Gastroesophageal sphincter (tissue), 4 donors: ENCODE measurements around the gene TAC3. TPM values are rescaled to one million over a fixed set of nuclear protein-coding genes. Genes with fewer than 3 reads are reported as not detected.
A peak's percentile ranks its signal among the peaks of the same experiment; 100 is the strongest.
"Not testable (repeated sequence)": the region's sequence is repeated elsewhere in the genome, so short reads cannot be mapped to it uniquely, and the experiment has no call there.

Experiments used
- ATAC-seq: fragments of 150-250 bp; one replicate; pipeline ENCODE4 v1.9.1; 2016; ENCODE audit warnings: mild to moderate bottlenecking, moderate library complexity
- H3K27ac ChIP-seq, 4 donors: fragments of 200-600 bp; sonication (generic) in 3 of 4; 1 replicate in 3 of 4; 2 replicates in 1 of 4; pipeline ENCODE4 v1.5.1; 2016 to 2019
- H3K27me3 ChIP-seq: fragments of 200-600 bp; sonication (generic); one replicate; pipeline ENCODE4 v1.5.1; 2019
- H3K36me3 ChIP-seq, 2 donors: fragments of 200-600 bp; sonication (generic); one replicate each; pipeline ENCODE4 v1.5.1; 2019; ENCODE audit warnings: control low read depth in 1 of 2
- H3K4me1 ChIP-seq, 3 donors: fragments of 200-600 bp; sonication (generic); 1 replicate in 2 of 3; 2 replicates in 1 of 3; pipeline ENCODE4 v1.5.1; 2016 to 2019; ENCODE audit warnings: control low read depth in 2 of 3
- H3K4me3 ChIP-seq, 2 donors: fragments of 200-600 bp; sonication (generic); one replicate each; pipeline ENCODE4 v1.5.1; 2019; ENCODE audit warnings: mild to moderate bottlenecking in 1 of 2, moderate library complexity in 1 of 2
- H3K9me3 ChIP-seq, 3 donors: fragments of 200-600 bp; sonication (generic); one replicate each; pipeline ENCODE4 v1.5.1; 2017 to 2019; ENCODE audit warnings: control low read depth in 2 of 3
- CTCF ChIP-seq, 4 experiments: fragments of 200-600 bp in 2 of 4; fragments of 450-650 bp in 2 of 4; sonication (generic) in 1 of 4; IDR thresholded peaks; one replicate each; pipeline ENCODE4 v1.5.1; 2017 to 2019; ENCODE audit warnings: antibody characterized with exemption in 4 of 4, mild to moderate bottlenecking in 2 of 4, moderate library complexity in 2 of 4
- EP300 ChIP-seq: sonication (generic); formaldehyde crosslinking; IDR thresholded peaks from one replicate; pipeline ENCODE4 v1.6.1; 2017; ENCODE audit warnings: antibody characterized with exemption, mild to moderate bottlenecking
- POLR2A ChIP-seq, 2 donors: fragments of 450-650 bp; IDR thresholded peaks; one replicate each; pipeline ENCODE4 v1.6.1; 2017; ENCODE audit warnings: antibody characterized with exemption in 2 of 2, mild to moderate bottlenecking in 2 of 2, moderate library complexity in 1 of 2
- POLR2AphosphoS5 ChIP-seq: sonication (generic); formaldehyde crosslinking; IDR thresholded peaks from one replicate; pipeline ENCODE4 v1.6.1; 2017; ENCODE audit warnings: antibody characterized with exemption
- whole genome bisulfite sequencing, 2 donors: methylation state at CpG; one replicate each; pipeline ENCODE4 v1.1.5; 2018; ENCODE audit warnings: low coverage in 1 of 2; 5-methylcytosine and 5-hydroxymethylcytosine counted together
- total RNA-seq, 4 donors: library from RNA; depleted of rRNA; stranded (reverse); fragments of >200 nt; gene quantifications; one replicate each; pipeline ENCODE4 v1.1.0, GENCODE V29; 2016

TAC3 gene
- total RNA-seq, 4 donors from 2014 or later, result not detected

- peak overlapping the region in 2 of 4 donors; percentile 17 to 30 for H3K27ac ChIP-seq
- 46 to 48% methylated on average over 3 of the region's 3 CpGs for WGBS, 2 donors
- TF ChIP-seq POLR2AphosphoS5 (no peak), CTCF (IDR thresholded peaks at IDR 0.05) (no peak)
- H3K36me3 ChIP-seq, result peaks cover 0 to 40% of the 10 kb centered on the region in 2 donors
- no peak for ATAC-seq
- no peaks in the 10 kb centered on the region for H3K27me3 ChIP-seq
- no peaks in the 10 kb centered on the region for H3K9me3 ChIP-seq
- H3K4me1 ChIP-seq, result peaks cover 0 to 10% (median 0%) of the 10 kb centered on the region in 3 donors
- H3K4me3 ChIP-seq, result no peak overlapping the region
These were observed 39.5 kb upstream of the TAC3 start for GRCh38 chr12:57055824-57056223.

- H3K27ac ChIP-seq, ATAC-seq, H3K9me3 ChIP-seq, H3K4me3 ChIP-seq, H3K4me1 ChIP-seq, H3K27me3 ChIP-seq: not testable (repeated sequence)
- WGBS, 2 donors, result 96 to 100% methylated on average over 3 to 4 of the region's 4 CpGs
- peaks cover 0 to 21% of the 10 kb centered on the region in 2 donors for H3K36me3 ChIP-seq
These were observed 37.6 kb upstream of the TAC3 start for GRCh38 chr12:57053901-57054300.

DNA sequence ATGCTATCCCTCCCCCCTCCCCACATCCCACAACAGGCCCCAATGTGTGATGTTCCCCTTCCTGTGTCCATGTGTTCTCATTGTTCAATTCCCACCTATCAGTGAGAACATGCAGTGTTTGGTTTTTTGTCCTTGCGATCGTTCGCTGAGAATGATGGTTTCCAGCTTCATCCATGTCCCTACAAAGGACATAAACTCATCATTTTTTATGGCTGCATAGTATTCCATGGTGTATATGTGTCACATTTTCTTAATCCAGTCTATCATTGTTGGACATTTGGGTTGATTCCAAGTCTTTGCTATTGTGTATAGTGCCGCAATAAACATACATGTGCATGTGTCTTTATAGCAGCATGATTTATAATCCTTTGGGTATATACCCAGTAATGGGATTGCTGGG lies 36.8 kb upstream of the TAC3 start:
- ATAC-seq, H3K4me3 ChIP-seq, H3K27me3 ChIP-seq, H3K4me1 ChIP-seq, H3K27ac ChIP-seq, H3K9me3 ChIP-seq: not testable (repeated sequence)
- WGBS, 2 donors, result 95% methylated on average over 4 of the region's 4 CpGs; no CpG with 5 or more reads in 1 of the 2 donors
- peaks cover 0 to 13% of the 10 kb centered on the region in 2 donors for H3K36me3 ChIP-seq

GRCh38 chr12:57051011-57051410 lies 34.7 kb upstream of the TAC3 start:
- Histone ChIP-seq H3K27ac (no peak overlapping the region), H3K36me3 (no peaks in the 10 kb centered on the region)

DNA sequence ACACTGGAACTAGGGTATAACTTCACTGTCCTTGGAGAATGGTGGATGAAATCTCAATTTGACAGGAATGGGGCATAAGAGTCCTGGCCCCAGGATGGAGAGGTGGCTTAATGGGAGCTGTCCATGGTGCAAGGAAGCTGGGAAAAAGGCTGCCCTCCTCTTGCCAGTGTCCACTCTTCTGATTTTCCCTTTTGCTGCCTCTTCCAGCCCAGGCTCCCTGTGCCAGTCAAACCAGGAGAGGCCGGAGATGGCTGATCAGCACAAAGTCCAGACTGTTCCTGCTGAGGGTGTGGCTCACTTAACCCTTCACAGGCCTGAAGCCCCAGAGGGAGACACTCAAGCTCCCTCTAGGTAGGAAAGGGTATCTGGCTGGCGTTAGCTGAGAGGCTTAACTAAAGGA lies 33.6 kb upstream of the TAC3 start, which contains the start of gene MYO1A:
MYO1A (minus strand) TSS at position 240 of the 400 bp plus-strand sequence. CDS start 1,806 bp downstream, outside the sequence.
- no peak for ATAC-seq
- no peaks in the 10 kb centered on the region for H3K4me1 ChIP-seq
- H3K4me3 ChIP-seq, result no peak within 1 kb of the TSS
- H3K9me3 ChIP-seq, result no peaks in the 10 kb centered on the region
- no peak for TF ChIP-seq CTCF (IDR thresholded peaks at IDR 0.05)
- no CpG with 5 or more reads among the region's 2 CpGs for WGBS, 2 donors
- no peaks in the 10 kb centered on the region for H3K36me3 ChIP-seq
- no peaks in the 10 kb centered on the region for H3K27me3 ChIP-seq
- H3K27ac ChIP-seq, result no peak within 1 kb of the TSS

More at GRCh38 chr12:57051011-57051410, 34.7 kb upstream of the TAC3 start:
- no peak for ATAC-seq
- H3K9me3 ChIP-seq, result no peaks in the 10 kb centered on the region
- no peaks in the 10 kb centered on the region for H3K27me3 ChIP-seq
- peaks cover 0 to 2% (median 0%) of the 10 kb centered on the region in 3 donors for H3K4me1 ChIP-seq
- WGBS, 2 donors, result 100% methylated on average over 1 of the region's 1 CpG
- TF ChIP-seq POLR2AphosphoS5 (no peak), POLR2A (IDR thresholded peaks at IDR 0.05) (no peak), EP300 (no peak), CTCF (IDR thresholded peaks at IDR 0.05) (no peak)
- no peak overlapping the region for H3K4me3 ChIP-seq

- Histone ChIP-seq H3K4me3 (no peak overlapping the region), H3K36me3 (no peaks in the 10 kb centered on the region), H3K4me1 (no peaks in the 10 kb centered on the region), H3K27ac (no peak overlapping the region), H3K9me3 (no peaks in the 10 kb centered on the region), H3K27me3 (peaks cover 2% of the 10 kb centered on the region)
- no peak for ATAC-seq
- TF ChIP-seq POLR2AphosphoS5 (no peak), EP300 (no peak), CTCF (IDR thresholded peaks at IDR 0.05) (no peak), POLR2A (IDR thresholded peaks at IDR 0.05) (no peak)
- WGBS, 2 donors, result 60% methylated on average over 4 of the region's 4 CpGs; no CpG with 5 or more reads in 1 of the 2 donors
These were observed 32.8 kb upstream of the TAC3 start for GRCh38 chr12:57049119-57049446.
